Glomerular visceral epithelial cell (primary cell): Measurements from ENCODE around the gene PAIP2.
A peak's percentile ranks its signal among the peaks of the same experiment; 100 is the strongest.

Experiments
- DNase-seq: peaks from one replicate; pipeline ENCODE4 v3.0.0-alpha.2; 2016; ENCODE audit errors: extremely low spot score

PAIP2 gene

GRCh38 chr5:139341689-139342422, at the start of gene PAIP2:
TSS of gene PAIP2 (plus strand) at chr5:139341854. CDS start at chr5:139363785, 21,931 bp downstream.
- DNase-seq = peak; percentile 99

GRCh38 chr5:139293202-139293506, 48.5 kb upstream of the PAIP2 start:
- DNase-seq = no peak

GRCh38 chr5:139293507-139294373, 47.9 kb upstream of the PAIP2 start, which contains the start of gene MATR3:
TSS of gene MATR3 (plus strand) at chr5:139293740. CDS start at chr5:139307416, 13,676 bp downstream.
- peak; percentile 98 for DNase-seq

GRCh38 chr5:139294374-139295165, 47.1 kb upstream of the PAIP2 start:
- peak; percentile 87 for DNase-seq

- DNase-seq = peak; percentile 37
Measured at GRCh38 chr5:139295346-139296057, 46.2 kb upstream of the PAIP2 start.

GRCh38 chr5:139296198-139296597, 45.5 kb upstream of the PAIP2 start:
- DNase-seq = no peak

- no peak for DNase-seq
Measured at GRCh38 chr5:139296862-139297326, 44.8 kb upstream of the PAIP2 start.

GRCh38 chr5:139297439-139298133, 44.1 kb upstream of the PAIP2 start:
- no peak for DNase-seq

GRCh38 chr5:139298242-139298641, 43.4 kb upstream of the PAIP2 start:
- no peak for DNase-seq

GRCh38 chr5:139299486-139299885, 42.2 kb upstream of the PAIP2 start:
- no peak for DNase-seq

- no peak for DNase-seq
Measured at GRCh38 chr5:139301808-139302499, 39.7 kb upstream of the PAIP2 start.

- no peak for DNase-seq
Measured at GRCh38 chr5:139304391-139305324, 37.0 kb upstream of the PAIP2 start.

GRCh38 chr5:139306197-139306596, 35.5 kb upstream of the PAIP2 start:
- no peak for DNase-seq

GRCh38 chr5:139306628-139307379, 34.9 kb upstream of the PAIP2 start:
- DNase-seq = no peak

GRCh38 chr5:139308797-139309196, 32.9 kb upstream of the PAIP2 start:
- no peak for DNase-seq

GRCh38 chr5:139310715-139311186, 30.9 kb upstream of the PAIP2 start:
- DNase-seq = peak; percentile 80

GRCh38 chr5:139312075-139312474, 29.6 kb upstream of the PAIP2 start:
- DNase-seq = no peak

GRCh38 chr5:139314276-139314675, 27.4 kb upstream of the PAIP2 start:
- no peak for DNase-seq
